MM.1S (cell line): Measurements from ENCODE around the gene XAGE3.

Source experiments
- EZH2phosphoT487 ChIP-seq: fragments of 300-600 bp; sonication (generic); IDR thresholded peaks from 2 replicates; pipeline ENCODE4 v1.6.1; 2018; ENCODE audit warnings: antibody characterized with exemption, low read length
- TF ChIP-seq, protein P1 (sequence below): fragments of 300-600 bp; sonication (generic); IDR thresholded peaks from 2 replicates; pipeline ENCODE4 v1.5.1; 2016; ENCODE audit warnings: antibody characterized with exemption, low read length, mixed read lengths

DNA sequence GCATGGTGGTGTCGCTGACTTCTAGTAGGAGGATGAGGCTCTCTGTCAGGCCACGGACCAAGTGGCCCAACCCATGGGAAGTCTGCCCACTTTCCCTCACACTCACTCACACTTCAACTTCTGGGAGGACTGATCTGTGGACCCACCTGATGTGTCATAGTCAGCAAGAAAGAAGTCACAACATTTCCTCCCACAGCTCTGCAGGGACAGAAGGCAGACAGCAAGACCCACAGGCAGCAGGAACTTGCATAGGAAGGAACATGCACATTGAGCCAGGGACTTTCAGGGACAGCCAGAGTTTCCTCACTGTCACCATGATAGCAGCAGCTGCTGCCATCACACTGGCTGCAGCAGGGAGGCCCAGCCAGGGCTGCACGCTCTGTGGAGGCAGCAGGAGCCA, 37.3 kb downstream of the XAGE3 start:
- TF ChIP-seq, protein P1, sequence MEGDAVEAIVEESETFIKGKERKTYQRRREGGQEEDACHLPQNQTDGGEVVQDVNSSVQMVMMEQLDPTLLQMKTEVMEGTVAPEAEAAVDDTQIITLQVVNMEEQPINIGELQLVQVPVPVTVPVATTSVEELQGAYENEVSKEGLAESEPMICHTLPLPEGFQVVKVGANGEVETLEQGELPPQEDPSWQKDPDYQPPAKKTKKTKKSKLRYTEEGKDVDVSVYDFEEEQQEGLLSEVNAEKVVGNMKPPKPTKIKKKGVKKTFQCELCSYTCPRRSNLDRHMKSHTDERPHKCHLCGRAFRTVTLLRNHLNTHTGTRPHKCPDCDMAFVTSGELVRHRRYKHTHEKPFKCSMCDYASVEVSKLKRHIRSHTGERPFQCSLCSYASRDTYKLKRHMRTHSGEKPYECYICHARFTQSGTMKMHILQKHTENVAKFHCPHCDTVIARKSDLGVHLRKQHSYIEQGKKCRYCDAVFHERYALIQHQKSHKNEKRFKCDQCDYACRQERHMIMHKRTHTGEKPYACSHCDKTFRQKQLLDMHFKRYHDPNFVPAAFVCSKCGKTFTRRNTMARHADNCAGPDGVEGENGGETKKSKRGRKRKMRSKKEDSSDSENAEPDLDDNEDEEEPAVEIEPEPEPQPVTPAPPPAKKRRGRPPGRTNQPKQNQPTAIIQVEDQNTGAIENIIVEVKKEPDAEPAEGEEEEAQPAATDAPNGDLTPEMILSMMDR = no peak
- no peak for TF ChIP-seq EZH2phosphoT487
